T47D (cell line): ENCODE measurements around the gene KRTAP12-3.
"Not testable (repeated sequence)": the region's sequence is repeated elsewhere in the genome, so short reads cannot be mapped to it uniquely, and the experiment has no call there.

Experiments used
- DNase-seq, 2 experiments: peaks; one replicate each; pipeline versions ENCODE4 v3.0.0 to v3.0.0-alpha.2; 2011 to 2012; ENCODE audit warnings: low read depth in 1 of 2, low spot score in 1 of 2
- JUND ChIP-seq: IDR thresholded peaks from 2 replicates; pipeline ENCODE4 v1.6.1; 2012; ENCODE audit warnings: low read depth
- in situ Hi-C: cut with HindIII; loops from 2 replicates; pipeline ENCODE4 v1.10.0; 2016; ENCODE audit warnings: low sequenced_read_pairs, low pct_unique_long_range_greater_than_20kb

KRTAP12-3 gene

DNA sequence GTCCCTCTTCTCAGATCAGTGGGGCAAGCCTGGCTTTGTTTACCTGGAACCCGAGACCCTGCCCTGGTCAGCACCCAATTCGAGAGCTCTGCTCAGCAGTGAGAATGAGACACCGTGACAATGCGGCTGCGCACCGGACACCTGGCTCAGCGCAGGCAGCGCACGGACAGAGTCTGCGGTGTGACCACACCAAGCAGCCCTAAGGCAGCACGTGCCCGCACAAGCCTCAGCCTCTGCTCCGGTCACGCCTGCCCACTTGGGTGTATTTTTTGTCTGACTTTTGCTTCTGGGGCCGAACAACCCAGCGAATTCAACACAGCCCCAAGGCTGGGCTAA is 41.2 kb upstream of the KRTAP12-3 start:
- in situ Hi-C loops: no loop called here
- TF ChIP-seq JUND: no peak
- no peak for DNase-seq

DNA sequence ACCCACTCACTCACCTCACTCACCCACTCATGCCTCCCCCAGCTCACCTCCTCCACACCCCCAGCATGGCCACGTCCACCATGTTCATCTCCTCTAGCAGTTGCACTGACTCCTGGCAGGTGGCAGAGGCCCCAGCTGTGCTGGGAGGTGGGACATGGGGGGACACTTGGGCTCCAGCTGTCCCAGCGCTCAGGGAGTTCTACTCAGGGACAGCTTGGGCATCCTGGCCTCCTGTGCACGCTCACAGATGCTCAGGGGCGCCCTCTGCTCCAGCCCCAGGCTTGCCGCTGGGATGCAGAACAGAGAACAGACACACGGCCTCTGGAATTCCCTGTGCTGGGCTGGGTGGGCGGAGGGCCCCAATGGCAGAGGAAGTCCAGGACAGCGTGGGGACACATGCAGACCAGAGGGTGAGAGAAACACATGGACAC is 40.6 kb upstream of the KRTAP12-3 start:
- no peak for TF ChIP-seq JUND
- no peak for DNase-seq

DNA sequence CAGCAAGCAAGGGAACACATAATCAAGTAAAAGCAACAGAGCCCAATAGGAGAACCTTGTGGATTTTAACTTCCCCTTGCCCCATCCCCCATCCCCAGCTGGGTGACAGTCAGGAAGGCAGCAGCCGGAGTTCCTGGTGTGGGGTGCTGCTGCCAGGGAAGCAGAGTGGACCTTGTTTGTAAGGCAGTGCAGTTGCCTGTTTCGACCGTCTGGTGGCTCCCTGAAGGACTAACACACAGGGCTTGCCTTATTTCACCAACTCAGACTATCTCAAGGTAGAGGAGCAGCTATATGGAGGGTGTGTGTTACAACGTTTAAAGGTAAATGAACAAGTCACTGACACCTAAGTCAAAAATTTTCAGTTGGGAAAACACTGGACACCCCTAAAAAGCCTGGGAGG is 39.2 kb upstream of the KRTAP12-3 start:
- in situ Hi-C loops: no loop called here
- peak; percentile 21 to 68 for DNase-seq

More for the DNA sequence above, 40.6 kb upstream of the KRTAP12-3 start:
- in situ Hi-C loops: no loop called here

DNA sequence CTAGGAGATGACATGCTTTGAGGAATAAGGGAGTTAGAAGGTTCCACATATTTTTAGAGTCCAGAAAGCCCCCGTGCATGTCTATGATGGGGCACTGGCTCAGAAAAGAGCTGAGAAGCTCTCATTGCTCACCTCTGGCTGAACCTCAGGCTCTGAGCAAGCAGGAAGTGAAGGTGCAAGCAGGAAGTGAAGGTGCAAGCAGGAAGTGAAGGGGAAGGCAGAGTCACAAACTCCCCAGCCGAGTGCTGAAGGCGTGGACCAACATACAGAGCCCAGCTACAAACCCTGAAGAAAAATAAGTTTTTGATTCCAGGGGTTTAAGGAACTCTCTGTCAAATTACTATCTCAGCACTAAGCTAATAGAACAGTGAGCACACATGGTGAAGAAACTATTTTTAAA is 38.8 kb upstream of the KRTAP12-3 start:
- in situ Hi-C loops: no loop called here
- no peak for TF ChIP-seq JUND
- peak in 1 of 2 experiments; percentile 29 for DNase-seq

More for the DNA sequence above, 39.2 kb upstream of the KRTAP12-3 start:
- no peak for TF ChIP-seq JUND

DNA sequence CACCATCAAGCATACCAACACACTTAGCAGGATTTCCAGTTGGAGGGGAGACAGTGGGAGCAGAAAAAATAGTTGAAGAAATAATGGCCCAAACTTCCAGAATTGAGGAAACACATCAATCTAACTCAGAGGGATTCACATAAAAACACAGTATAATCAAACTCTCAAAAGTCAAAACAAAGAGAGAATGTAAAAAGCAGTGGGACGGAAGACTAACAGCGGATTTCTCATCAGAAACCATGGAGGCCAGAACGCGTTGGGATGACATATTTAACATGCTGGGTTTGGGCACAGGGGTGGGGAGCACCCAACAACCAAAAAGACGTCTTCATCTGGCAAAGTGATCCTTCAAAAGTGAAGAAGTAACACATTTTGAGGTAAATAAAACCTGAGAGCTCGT is 37.8 kb upstream of the KRTAP12-3 start:
- in situ Hi-C loops: no loop called here
- DNase-seq: no peak
- no peak for TF ChIP-seq JUND

DNA sequence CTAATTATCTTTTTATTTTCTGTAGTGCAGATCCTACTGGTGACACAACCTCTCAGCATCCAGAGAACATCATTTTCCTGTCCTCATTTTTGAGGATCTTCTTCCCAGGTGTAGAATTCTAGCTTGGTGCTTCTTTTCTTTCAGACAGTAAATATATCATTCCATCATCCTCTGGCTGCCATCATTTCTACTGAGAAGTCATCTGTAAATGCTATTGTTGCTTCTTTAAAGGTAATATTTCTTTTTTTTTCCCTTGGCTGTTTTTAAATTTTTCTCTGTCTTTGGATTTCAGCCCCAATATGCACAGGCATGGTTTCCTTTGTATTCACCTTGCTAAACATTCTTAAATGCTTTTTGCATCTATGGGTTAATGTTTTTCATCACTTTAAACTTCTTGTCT is 34.2 kb upstream of the KRTAP12-3 start:
- DNase-seq: no peak
- no peak for TF ChIP-seq JUND
- in situ Hi-C loops: no loop called here

DNA sequence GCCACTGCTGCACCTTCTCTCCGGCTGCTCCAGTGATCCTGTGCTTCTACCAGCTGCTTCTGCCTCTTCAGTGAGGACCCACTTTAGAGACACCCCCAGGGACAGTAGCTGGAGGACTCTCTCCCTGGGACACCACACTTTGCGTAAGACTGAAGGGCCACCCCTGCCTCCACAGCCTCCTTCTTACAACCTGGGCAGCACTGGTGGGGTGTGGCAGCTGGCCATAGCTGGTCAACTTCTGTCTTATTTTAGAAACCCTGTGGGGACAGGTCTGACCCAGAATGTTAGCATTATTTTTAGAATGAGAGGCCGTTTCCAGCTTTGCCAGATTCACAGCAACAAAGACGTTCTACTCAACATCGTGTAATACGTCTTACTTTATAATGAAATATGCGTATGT is 32.0 kb upstream of the KRTAP12-3 start:
- DNase-seq: no peak
- TF ChIP-seq JUND: no peak
- in situ Hi-C loops: no loop called here

DNA sequence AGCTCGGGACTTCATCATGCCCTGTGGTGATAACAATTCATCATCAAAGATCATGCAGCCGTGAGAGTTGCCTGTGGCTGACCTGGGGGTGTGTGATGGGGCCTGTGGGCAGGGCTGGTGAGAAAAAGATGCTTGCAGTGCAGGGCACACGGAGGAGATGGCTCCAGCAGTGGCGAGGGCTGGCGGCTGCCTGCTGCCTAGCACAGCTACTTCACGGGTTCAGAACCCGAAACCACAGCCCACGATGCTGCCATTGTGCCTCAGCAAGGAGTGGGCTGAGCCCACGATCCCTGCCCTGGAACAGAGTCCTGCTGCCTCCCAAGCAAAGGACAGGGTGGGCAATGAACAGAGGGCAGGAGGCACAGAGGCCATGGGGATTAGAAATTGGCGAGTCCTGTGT is 31.5 kb upstream of the KRTAP12-3 start:
- TF ChIP-seq JUND: no peak
- DNase-seq: no peak
- in situ Hi-C loops: no loop called here

DNA sequence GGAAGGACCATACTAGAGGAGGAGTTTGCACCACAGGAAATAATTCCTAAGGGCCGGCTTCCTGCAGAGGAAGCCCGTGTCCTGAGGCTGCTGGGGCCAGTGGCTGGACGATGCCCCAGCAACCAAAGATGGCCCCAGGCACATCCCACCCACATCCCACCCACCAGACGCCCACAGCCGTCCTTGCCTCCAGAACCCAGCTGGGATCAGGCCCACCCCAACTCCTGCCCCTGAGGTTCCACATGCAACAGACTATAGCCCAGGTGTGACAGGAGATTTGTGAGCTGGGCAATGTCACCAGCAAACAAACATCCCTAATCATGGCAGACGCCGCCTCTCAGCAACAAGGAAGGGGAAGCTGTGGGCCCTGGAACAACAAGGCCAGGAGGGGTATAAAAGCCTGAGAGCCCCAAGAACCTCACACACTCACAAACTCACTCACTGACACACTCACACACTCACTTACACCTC is 31.0 kb upstream of the KRTAP12-3 start, which contains the start of gene KRTAP10-9:
Gene KRTAP10-9 (plus strand): TSS at position 421 of the 471 bp plus-strand sequence. CDS start 79 bp downstream, outside the sequence.
- no peak for TF ChIP-seq JUND
- DNase-seq: no peak
- in situ Hi-C loops: no loop called here

DNA sequence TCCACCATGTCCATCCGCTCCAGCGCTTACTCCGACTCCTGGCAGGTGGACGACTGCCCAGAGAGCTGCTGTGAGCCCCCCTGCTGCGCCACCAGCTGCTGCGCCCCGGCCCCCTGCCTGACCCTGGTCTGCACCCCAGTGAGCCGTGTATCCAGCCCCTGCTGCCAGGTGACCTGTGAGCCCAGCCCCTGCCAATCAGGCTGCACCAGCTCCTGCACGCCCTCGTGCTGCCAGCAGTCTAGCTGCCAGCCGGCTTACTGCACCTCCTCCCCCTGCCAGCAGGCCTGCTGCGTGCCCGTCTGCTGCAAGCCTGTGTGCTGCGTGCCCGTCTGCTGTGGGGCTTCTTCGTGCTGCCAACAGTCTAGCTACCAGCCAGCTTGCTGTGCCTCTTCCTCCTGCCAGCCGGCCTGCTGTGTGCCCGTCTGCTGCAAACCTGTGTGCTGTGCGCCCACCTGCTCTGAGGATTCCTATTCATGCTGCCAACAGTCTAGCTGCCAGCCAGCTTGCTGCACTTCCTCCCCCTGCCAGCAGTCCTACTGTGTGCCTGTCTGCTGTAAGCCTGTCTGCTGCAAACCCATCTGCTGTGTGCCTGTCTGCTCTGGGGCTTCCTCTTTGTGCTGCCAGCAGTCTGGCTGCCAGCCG is 30.4 kb upstream of the KRTAP12-3 start:
- in situ Hi-C loops, DNase-seq: not testable (repeated sequence)

DNA sequence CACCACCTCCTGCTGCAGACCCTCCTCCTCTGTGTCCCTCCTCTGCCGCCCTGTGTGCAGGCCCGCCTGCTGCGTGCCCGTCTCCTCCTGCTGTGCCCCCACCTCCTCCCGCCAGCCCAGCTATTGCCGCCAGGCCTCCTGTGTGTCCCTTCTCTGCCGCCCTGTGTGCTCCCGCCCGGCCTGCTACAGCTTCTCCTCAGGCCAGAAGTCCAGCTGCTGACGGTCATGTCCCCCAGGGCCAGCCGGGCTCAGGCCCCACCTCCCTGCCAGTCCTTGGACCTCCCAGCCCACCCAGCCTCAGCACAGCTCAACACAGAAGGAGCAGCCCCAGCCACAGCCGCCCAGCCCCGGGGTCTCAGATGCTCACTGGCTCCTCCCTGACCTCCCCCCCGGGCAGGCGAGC is 29.9 kb upstream of the KRTAP12-3 start:
- in situ Hi-C loops, DNase-seq: not testable (repeated sequence)

DNA sequence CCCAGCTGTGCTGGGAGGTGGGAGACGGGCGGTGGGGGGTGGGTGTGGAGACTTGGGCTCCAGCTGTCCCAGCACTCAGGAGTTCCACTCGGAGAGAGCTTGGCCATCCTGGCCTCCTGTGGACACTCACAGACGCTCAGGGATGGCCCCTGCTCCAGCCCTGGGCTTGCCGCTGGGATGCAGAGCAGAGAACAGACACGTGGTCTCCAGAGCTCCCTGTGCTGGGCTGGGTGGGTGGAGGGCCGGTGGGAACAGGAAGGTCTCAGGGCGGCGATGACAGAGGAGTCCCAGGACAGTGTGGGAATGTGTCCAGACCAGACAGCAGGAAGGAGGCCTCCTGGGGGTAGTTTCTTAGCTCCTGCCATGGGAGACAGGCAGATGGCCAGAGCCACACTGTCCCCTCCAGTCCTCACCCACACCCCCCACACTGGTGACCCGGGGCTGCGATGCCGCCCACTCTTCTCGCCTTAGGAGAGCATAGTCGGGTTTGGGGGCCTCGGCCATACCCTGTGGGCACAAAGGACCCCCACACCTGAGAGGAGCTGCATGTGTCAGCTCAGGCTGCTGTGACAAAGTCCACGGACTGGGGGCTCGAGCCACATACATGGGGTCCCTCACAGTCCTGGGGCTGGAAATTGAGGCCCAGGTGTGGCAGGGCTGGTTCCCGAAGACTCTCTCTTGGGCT is 28.9 kb upstream of the KRTAP12-3 start:
- in situ Hi-C loops: no loop called here
- no peak for TF ChIP-seq JUND
- no peak for DNase-seq

DNA sequence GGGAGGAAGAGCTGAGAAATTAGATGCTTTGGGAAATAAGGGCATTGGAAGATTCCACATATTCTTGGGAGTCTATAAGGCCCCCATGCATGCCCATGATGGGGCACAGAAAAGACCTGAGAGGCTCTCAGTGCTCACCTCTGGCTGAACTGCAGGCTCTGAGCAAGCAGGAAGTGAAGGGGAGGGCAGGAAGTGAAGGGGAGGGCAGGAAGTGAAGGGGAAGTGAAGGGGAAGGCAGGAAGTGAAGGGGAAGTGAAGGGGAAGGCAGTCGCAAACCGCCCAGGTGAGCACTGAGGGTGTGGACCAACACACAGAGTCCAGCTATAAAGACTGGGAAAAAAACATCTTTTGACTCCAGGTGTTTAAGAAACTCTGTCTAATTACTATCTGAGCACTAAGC is 27.3 kb upstream of the KRTAP12-3 start:
- DNase-seq: no peak
- no peak for TF ChIP-seq JUND
- in situ Hi-C loops: no loop called here

DNA sequence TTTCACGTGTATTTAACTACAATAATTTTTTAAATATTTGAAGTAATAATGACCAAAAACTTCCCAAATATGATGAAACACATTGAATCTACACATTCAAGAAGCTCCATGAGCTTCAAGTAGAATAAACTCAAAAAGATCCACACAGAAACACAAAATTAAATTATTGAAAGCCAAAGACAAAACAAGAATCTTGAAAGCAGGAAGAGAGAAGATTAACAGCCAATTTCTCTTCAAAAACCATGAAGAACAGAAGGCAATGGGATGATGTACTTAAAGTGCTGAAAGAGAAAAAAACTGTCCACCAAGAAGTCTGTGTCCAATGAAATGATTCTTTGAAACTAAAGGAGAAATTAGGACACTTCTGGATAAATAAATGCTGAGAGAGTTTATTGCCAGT is 25.7 kb upstream of the KRTAP12-3 start:
- no peak for TF ChIP-seq JUND
- in situ Hi-C loops: no loop called here
- DNase-seq: no peak
